ENCODE results near the gene KCNK3.
A peak's percentile ranks its signal among the peaks of the same experiment; 100 is the strongest.
"Not testable (repeated sequence)": the region's sequence is repeated elsewhere in the genome, so short reads cannot be mapped to it uniquely, and the experiment has no call there.

Gene KCNK3

DNA sequence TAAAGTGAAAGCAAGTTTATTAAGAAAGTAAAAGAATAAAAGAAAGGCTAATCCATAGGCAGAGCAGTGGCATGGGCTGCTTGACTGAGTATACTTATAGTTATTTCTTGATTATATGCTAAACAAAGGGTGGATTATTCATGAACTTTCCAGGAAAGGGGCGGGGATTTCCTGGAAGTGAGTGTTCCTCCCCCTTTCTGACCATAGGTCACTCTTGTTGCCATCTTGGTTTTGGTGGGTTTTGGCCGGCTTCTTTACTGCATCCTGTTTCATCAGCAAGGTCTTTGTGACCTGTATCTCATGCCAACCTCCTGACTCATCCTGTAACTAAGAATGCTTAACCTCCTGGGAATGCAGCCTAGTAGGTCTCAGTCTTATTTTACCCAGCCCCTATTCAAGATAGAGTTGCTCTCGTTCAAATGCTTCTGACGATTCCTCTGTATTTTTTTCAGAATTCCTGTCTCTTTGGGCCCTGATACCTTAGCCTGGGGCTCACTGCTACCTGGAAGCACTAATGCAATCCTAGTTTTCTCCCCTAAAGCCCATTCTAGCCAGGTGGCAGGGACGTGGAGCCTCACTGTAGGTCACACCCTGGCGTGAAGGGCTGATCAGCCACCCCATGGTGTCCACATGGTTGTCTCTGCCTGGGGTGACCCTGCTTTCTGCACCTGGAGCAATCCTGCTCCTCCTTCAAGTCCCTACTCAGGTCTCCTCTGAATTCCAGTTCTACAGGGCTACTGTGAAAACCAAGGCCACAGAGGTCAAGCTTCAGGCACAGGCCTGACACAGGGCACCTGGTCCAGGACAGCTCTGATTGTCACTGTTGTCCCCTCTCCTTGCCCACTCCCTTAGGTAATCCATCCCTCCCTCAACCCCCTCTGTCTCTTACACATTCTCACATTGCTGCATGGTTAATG lies 65.6 kb downstream of the KCNK3 start:
- DNase-seq (ENCODE audit: low read depth): peak; percentile 97
- H3K4me3 ChIP-seq (ENCODE audit: low read length): no peak overlapping the region
- no peak for TF ChIP-seq CTCF (conservative IDR thresholded peaks at IDR 0.05; ENCODE audit: low read depth, low read length)

DNA sequence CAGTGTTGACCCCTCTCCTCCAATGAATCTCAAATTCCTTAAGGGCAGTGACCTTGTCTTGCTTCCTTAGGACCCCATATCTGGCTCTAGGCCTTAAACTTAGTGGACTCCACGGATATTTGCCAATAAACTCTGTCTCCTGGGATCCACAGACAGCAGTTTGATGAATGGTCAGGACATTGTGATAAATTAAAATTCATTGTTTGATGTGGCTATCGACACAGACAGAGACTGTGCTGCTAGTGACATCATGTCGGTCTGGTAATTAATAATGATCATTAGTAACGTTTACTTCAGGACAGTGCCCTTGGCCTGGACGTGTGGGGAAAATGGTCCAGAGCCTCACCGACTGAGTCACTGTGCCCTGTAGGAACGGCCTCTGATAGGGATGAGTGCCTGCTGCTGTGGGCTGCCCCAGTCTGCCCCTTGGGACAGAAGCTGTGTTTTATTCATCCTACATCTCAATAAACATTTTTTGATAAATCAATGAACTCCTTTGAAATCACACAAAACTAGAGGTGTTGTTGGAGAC lies 66.3 kb downstream of the KCNK3 start:
- TF ChIP-seq CTCF (conservative IDR thresholded peaks at IDR 0.05; ENCODE audit: low read depth, low read length): no peak
- H3K4me3 ChIP-seq (ENCODE audit: low read length): no peak overlapping the region
- no peak for DNase-seq (ENCODE audit: low read depth)

DNA sequence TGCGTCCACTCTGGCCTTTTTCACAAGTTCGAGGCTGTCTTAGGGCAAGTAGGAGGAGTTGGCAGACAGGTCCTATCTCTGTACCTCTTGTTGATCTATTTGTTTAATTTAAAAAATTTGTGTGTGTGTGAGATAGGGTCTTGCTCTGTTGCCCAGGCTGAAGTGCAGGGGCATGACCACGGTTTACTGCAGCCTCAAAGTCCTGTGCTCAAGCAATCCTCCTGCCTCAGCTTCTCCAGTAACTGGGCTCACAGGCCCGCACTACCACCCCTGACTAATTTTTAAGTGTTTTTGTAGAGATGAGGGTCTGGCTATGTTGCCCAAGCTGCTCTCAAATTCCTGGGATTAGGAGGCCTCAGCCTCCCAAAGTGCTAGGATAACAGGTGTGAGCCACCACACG lies 67.3 kb downstream of the KCNK3 start:
- DNase-seq (ENCODE audit: low read depth): no peak
- no peak for TF ChIP-seq CTCF (conservative IDR thresholded peaks at IDR 0.05; ENCODE audit: low read depth, low read length)
- no peak overlapping the region for H3K4me3 ChIP-seq (ENCODE audit: low read length)

GRCh38 chr2:26760991-26761390 lies 68.5 kb downstream of the KCNK3 start:
- H3K4me3 ChIP-seq (ENCODE audit: low read length); DNase-seq (ENCODE audit: low read depth): not testable (repeated sequence)

- no peak overlapping the region for H3K4me3 ChIP-seq (ENCODE audit: low read length)
- no peak for DNase-seq (ENCODE audit: low read depth)
- no peak for TF ChIP-seq CTCF (conservative IDR thresholded peaks at IDR 0.05; ENCODE audit: low read depth, low read length)
Measured at GRCh38 chr2:26763019-26763418, 70.5 kb downstream of the KCNK3 start.

- TF ChIP-seq CTCF (conservative IDR thresholded peaks at IDR 0.05; ENCODE audit: low read depth, low read length): no peak
- H3K4me3 ChIP-seq (ENCODE audit: low read length): peak within 1 kb of the TSS; percentile 91
- DNase-seq (ENCODE audit: low read depth): no peak
Measured at GRCh38 chr2:26764078-26764887, 71.8 kb downstream of the KCNK3 start, which contains the start of gene SLC35F6. SLC35F6 (plus strand) TSS chr2:26764284; CDS start chr2:26764350, 66 bp downstream.

DNA sequence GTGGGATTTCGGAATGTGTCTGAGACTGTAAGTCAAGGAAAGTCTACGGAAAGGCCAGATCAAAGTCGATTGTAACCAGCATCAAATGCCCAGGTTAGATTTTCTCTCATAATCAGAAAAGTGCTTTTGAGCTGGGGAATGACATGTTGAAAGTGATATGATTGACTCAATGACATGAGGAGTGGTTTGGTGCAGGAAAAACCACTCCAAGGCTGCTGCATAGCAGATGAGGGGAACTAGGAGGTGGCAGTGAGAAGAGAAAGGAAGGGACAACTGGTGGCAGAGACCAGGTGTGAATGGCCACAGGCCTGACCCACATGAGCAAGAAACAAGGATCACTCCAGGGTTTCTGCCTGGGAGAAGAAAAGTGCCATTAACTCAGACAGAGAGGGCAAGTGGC lies 72.4 kb downstream of the KCNK3 start:
- H3K4me3 ChIP-seq (ENCODE audit: low read length): peak overlapping the region; percentile 91
- no peak for TF ChIP-seq CTCF (conservative IDR thresholded peaks at IDR 0.05; ENCODE audit: low read depth, low read length)
- no peak for DNase-seq (ENCODE audit: low read depth)
